Heart right ventricle (tissue), 16 donors: ENCODE measurements around the gene RARG. TPM values are rescaled to one million over a fixed set of nuclear protein-coding genes. Genes with fewer than 3 reads are reported as not detected.

Experiments
- ATAC-seq, 8 donors: fragments of 200-7000 bp; cut with Tn5 transposase; one replicate each; pipeline ENCODE4 v1.9.1; 2020; ENCODE audit warnings: mild to moderate bottlenecking in 8 of 8, moderate library complexity in 8 of 8, moderate number of reproducible peaks in 1 of 8
- DNase-seq, 2 donors: peaks; one replicate each; pipeline ENCODE4 v3.0.0-alpha.2; 2020
- H3K27ac ChIP-seq, 10 donors: fragments of 200-600 bp; sonication (generic) in 2 of 10; one replicate each; pipeline versions ENCODE4 v1.5.0 to v1.8.0; 2020 to 2022; ENCODE audit warnings: mild to moderate bottlenecking in 3 of 10
- H3K27me3 ChIP-seq, 7 donors: fragments of 200-600 bp; one replicate each; pipeline ENCODE4 v1.8.0; 2021 to 2022; ENCODE audit warnings: mild to moderate bottlenecking in 2 of 7
- H3K36me3 ChIP-seq, 9 donors: fragments of 200-600 bp; sonication (generic) in 1 of 9; one replicate each; pipeline versions ENCODE4 v1.5.0 to v1.8.0; 2020 to 2022; ENCODE audit warnings: mild to moderate bottlenecking in 2 of 9
- H3K4me1 ChIP-seq, 9 donors: fragments of 200-600 bp; sonication (generic) in 1 of 9; one replicate each; pipeline versions ENCODE4 v1.5.0 to v1.8.0; 2020 to 2022; ENCODE audit warnings: mild to moderate bottlenecking in 4 of 9
- H3K4me3 ChIP-seq, 10 donors: fragments of 200-600 bp; sonication (generic) in 2 of 10; one replicate each; pipeline versions ENCODE4 v1.5.0 to v1.8.0; 2020 to 2022; ENCODE audit warnings: mild to moderate bottlenecking in 7 of 10, moderate library complexity in 2 of 10
- H3K9me3 ChIP-seq, 11 donors: fragments of 200-600 bp in 10 of 11; sonication (generic) in 2 of 11; one replicate each; pipeline versions ENCODE4 v1.5.0 to v1.8.0; 2013 to 2022; ENCODE audit warnings: mild to moderate bottlenecking in 2 of 11, control low read depth in 1 of 11, moderate library complexity in 1 of 11
- CTCF ChIP-seq, 9 donors: fragments of 200-600 bp; sonication (generic) in 2 of 9; IDR thresholded peaks; one replicate each; pipeline versions ENCODE4 v1.5.0 to v1.8.0; 2021 to 2022; ENCODE audit warnings: antibody characterized with exemption in 9 of 9, mild to moderate bottlenecking in 5 of 9, moderate library complexity in 1 of 9
- WGBS, 2 donors: extraction: QIAGEN DNeasy Blood & Tissue Kit; methylation state at CpG; one replicate each; pipeline ENCODE4 v1.1.7; 2013; ENCODE audit warnings: inconsistent platforms in 1 of 2; 5-methylcytosine and 5-hydroxymethylcytosine counted together
- intact Hi-C, 10 donors: fragments of 100-400 bp; cut with DNase I; formaldehyde crosslinking; loops; one replicate each; pipeline versions ENCODE4 v1.11.1 to v1.14.2; 2022
- polyA plus RNA-seq, 2 donors: library from polyadenylated mRNA; stranded (reverse); fragments of 200-250 nt; gene quantifications; one replicate each; pipeline ENCODE4 v1.2.3, GENCODE V29; 2013
- total RNA-seq, 10 donors: library from RNA; stranded (reverse); fragmentation: NEBNext Ultra II Directional in 3 of 10; extraction: Animal tissue kit (Norgen Biotek cat#: 25700) in 3 of 10; gene quantifications; one replicate each; pipeline versions ENCODE4 v1.2.1 to v1.2.4, GENCODE V29; 2021 to 2023
- donor health status: Arrhythmogenic right ventricular cardiomyopathy.
- donor health status: ischemic (EF 13 %, LVEDD 7.1; RV severe dilation, severe dysfunction).
- donor health status: healthy with polysubstance abuse.
- donor health status: DM: no; HTN: yes; CAD: no.
- donor health status: DM: no; HTN: no; CAD: no.
- donor health status: ischemic (EF 25% LVEDD 6.9; RV normal size, moderate dysfunction).
- donor health status: ischemic (EF 25% LVEDD 5.7; RV mildly dilated, moderate dysfunction).
- donor health status: healthy.
- donor health status: DM: yes; HTN: yes; CAD: no.
- donor health status: Ischemic cardiomyopathy.
- donor health status: ischemic (EF 35%, LVEDD 5.7; RV mildly dilated, moderate dysfunction).
- donor health status: nonischemic (EF 11% LVEDD 7.7; RV severe dilation, severe dysfunction).
- donor health status: DM: yes; HTN: yes; CAD: no.
- donor health status: PGD.
- donor health status: ischemic (EF 29% LVEDD 5.4; RV normal size, mild dysfunction).
- donor health status: nonischemic (EF 23%, LVEDD 6.1; RV moderate dilation, normal function).

The RARG gene
- total and polyA plus RNA-seq, 12 donors, result 7.0 to 21.7 (median 12.8) TPM

- DNase-seq, result no peak
Measured at GRCh38 chr12:53198486-53199110, 33.4 kb downstream of the RARG start.

GRCh38 chr12:53197011-53197640, 34.9 kb downstream of the RARG start:
- DNase-seq (no peak), ATAC-seq (peak in 3 of 8 donors; percentile 4 to 10 (median 7))
- H3K27ac ChIP-seq, result peak overlapping the region in 1 of 10 donors; percentile 40

More at GRCh38 chr12:53198486-53199110, 33.4 kb downstream of the RARG start:
- peak overlapping the region in 1 of 10 donors; percentile 50 for H3K27ac ChIP-seq
- intact Hi-C loops, result loop anchor here in 7 of 10 donors (2.0 to 10.0 kb wide), 5 partner anchors 36 to 134 kb away; no protein-coding TSS in a partner anchor
- H3K36me3 ChIP-seq, result peaks cover 0 to 13% (median 0%) of the 10 kb centered on the region in 9 donors
- WGBS, 2 donors, result 90% methylated on average over 5 of the region's 5 CpGs
- no peak for ATAC-seq
- no peak overlapping the region for H3K4me3 ChIP-seq
- no peaks in the 10 kb centered on the region for H3K27me3 ChIP-seq
- no peak for TF ChIP-seq CTCF (IDR thresholded peaks at IDR 0.05)
- peaks cover 0 to 39% (median 8%) of the 10 kb centered on the region in 9 donors for H3K4me1 ChIP-seq
- H3K9me3 ChIP-seq, result no peaks in the 10 kb centered on the region

GRCh38 chr12:53196486-53196885, 35.5 kb downstream of the RARG start:
- ATAC-seq (no peak), DNase-seq (no peak)
- Histone ChIP-seq H3K27me3 (no peaks in the 10 kb centered on the region), H3K4me3 (no peak overlapping the region), H3K36me3 (peaks cover 0 to 32% (median 0%) of the 10 kb centered on the region in 9 donors), H3K4me1 (peaks cover 0 to 35% (median 8%) of the 10 kb centered on the region in 9 donors), H3K9me3 (no peaks in the 10 kb centered on the region), H3K27ac (no peak overlapping the region)
- 86 to 91% methylated on average over 14 of the region's 14 CpGs for WGBS, 2 donors
- intact Hi-C loops, result loop anchor here in 8 of 10 donors (2.0 to 10.0 kb wide), 5 partner anchors 34 to 132 kb away; no protein-coding TSS in a partner anchor
- no peak for TF ChIP-seq CTCF (IDR thresholded peaks at IDR 0.05)

More at GRCh38 chr12:53197011-53197640, 34.9 kb downstream of the RARG start:
- peaks cover 0 to 25% (median 0%) of the 10 kb centered on the region in 9 donors for H3K36me3 ChIP-seq
- no peaks in the 10 kb centered on the region for H3K27me3 ChIP-seq
- H3K4me1 ChIP-seq, result peaks cover 0 to 39% (median 8%) of the 10 kb centered on the region in 9 donors
- H3K4me3 ChIP-seq, result peak overlapping the region in 7 of 10 donors; percentile 21 to 40 (median 36)
- 69 to 74% methylated on average over 19 of the region's 19 CpGs for WGBS, 2 donors
- no peak for TF ChIP-seq CTCF (IDR thresholded peaks at IDR 0.05)
- intact Hi-C loops, result loop anchor here in 9 of 10 donors (1.0 to 10.0 kb wide), 6 partner anchors 35 to 132 kb away; no protein-coding TSS in a partner anchor
- no peaks in the 10 kb centered on the region for H3K9me3 ChIP-seq
